HEK293 (cell line): ENCODE results near the gene LRCH4.

Experiments
- CTCF ChIA-PET: fragments of 350-600 bp; formaldehyde crosslinking; extraction: SDS; loops from one replicate; lab custom pipeline; 2021; ENCODE audit warnings: antibody characterized with exemption; lab: Yijun Ruan, JAX
- POLR2A ChIA-PET: fragments of 300-600 bp; formaldehyde crosslinking; extraction: SDS; loops from one replicate; lab custom pipeline; 2020; ENCODE audit warnings: antibody characterized with exemption, inconsistent platforms; lab: Yijun Ruan, JAX
- H3K27ac ChIP-seq: fragments of 200-500 bp; sonication (Bioruptor generic); 2 replicates; pipeline ENCODE4 v1.5.1; 2014; ENCODE audit warnings: low read depth, low read length, control low read depth, inconsistent platforms; ENCODE audit errors: extremely low read depth
- H3K36me3 ChIP-seq, 2 experiments: fragments of 200-500 bp in 1 of 2; sonication (Bioruptor generic) in 1 of 2; 1 replicate in 1 of 2; 2 replicates in 1 of 2; pipeline ENCODE4 v1.5.1; 2014 to 2017; ENCODE audit warnings: inconsistent platforms in 2 of 2, low read length in 2 of 2; ENCODE audit not compliant: control insufficient read depth in 2 of 2, insufficient read depth in 1 of 2
- H3K4me1 ChIP-seq: fragments of 200-500 bp; sonication (Bioruptor generic); 2 replicates; pipeline ENCODE4 v1.5.1; 2014; ENCODE audit warnings: mild to moderate bottlenecking, low read length, inconsistent platforms; ENCODE audit not compliant: control insufficient read depth, insufficient read depth
- H3K4me3 ChIP-seq: 2 replicates; pipeline ENCODE4 v1.5.1; 2011; ENCODE audit warnings: low read depth, mild to moderate bottlenecking, control low read depth, low read length, moderate library complexity
- H3K9me3 ChIP-seq: fragments of 200-500 bp; sonication (Bioruptor generic); 2 replicates; pipeline ENCODE4 v1.5.1; 2014; ENCODE audit warnings: low read depth, low read length, inconsistent platforms; ENCODE audit not compliant: control insufficient read depth, insufficient read depth
- KLF1 ChIP-seq: fragments of 450-650 bp; formaldehyde crosslinking; IDR thresholded peaks from 2 replicates; pipeline ENCODE4 v1.5.1; 2016; ENCODE audit warnings: missing biosample characterization, missing genetic modification characterization
- MYNN ChIP-seq: fragments of 450-650 bp; formaldehyde crosslinking; IDR thresholded peaks from 2 replicates; pipeline ENCODE4 v1.5.1; 2016; ENCODE audit warnings: missing biosample characterization, missing genetic modification characterization, borderline replicate concordance
- REPIN1 ChIP-seq: fragments of 450-650 bp; formaldehyde crosslinking; IDR thresholded peaks from 2 replicates; pipeline ENCODE4 v1.5.1; 2017; ENCODE audit warnings: missing biosample characterization, missing genetic modification characterization, low read depth
- TSHZ1 ChIP-seq: fragments of 450-650 bp; formaldehyde crosslinking; IDR thresholded peaks from 2 replicates; pipeline ENCODE4 v1.5.1; 2016; ENCODE audit warnings: missing biosample characterization, missing genetic modification characterization, borderline replicate concordance
- ZBTB17 ChIP-seq: fragments of 450-650 bp; formaldehyde crosslinking; IDR thresholded peaks from 2 replicates; pipeline ENCODE4 v1.5.1; 2016; ENCODE audit warnings: missing biosample characterization, missing genetic modification characterization
- ZBTB26 ChIP-seq: fragments of 450-650 bp; formaldehyde crosslinking; optimal IDR thresholded peaks from 2 replicates; pipeline ENCODE3; 2016; ENCODE audit warnings: missing biosample characterization, mild to moderate bottlenecking, missing genetic modification characterization
- ZBTB48 ChIP-seq: fragments of 450-650 bp; formaldehyde crosslinking; IDR thresholded peaks from 2 replicates; pipeline ENCODE4 v1.5.1; 2016; ENCODE audit warnings: missing biosample characterization, missing genetic modification characterization
- ZBTB8A ChIP-seq: fragments of 450-650 bp; formaldehyde crosslinking; IDR thresholded peaks from 2 replicates; pipeline ENCODE4 v1.5.1; 2016; ENCODE audit warnings: missing biosample characterization, missing genetic modification characterization
- ZFP37 ChIP-seq: fragments of 450-650 bp; formaldehyde crosslinking; IDR thresholded peaks from 2 replicates; pipeline ENCODE4 v1.5.1; 2016; ENCODE audit warnings: missing biosample characterization, missing genetic modification characterization
- ZNF114 ChIP-seq: fragments of 450-650 bp; formaldehyde crosslinking; IDR thresholded peaks from 2 replicates; pipeline ENCODE4 v1.5.0; 2017; ENCODE audit warnings: missing biosample characterization, missing genetic modification characterization
- ZNF140 ChIP-seq: fragments of 450-650 bp; formaldehyde crosslinking; IDR thresholded peaks from 2 replicates; pipeline ENCODE4 v1.5.1; 2016; ENCODE audit warnings: missing biosample characterization, missing genetic modification characterization
- ZNF239 ChIP-seq: fragments of 450-650 bp; formaldehyde crosslinking; IDR thresholded peaks from 2 replicates; pipeline ENCODE4 v1.5.1; 2016; ENCODE audit warnings: missing biosample characterization, missing genetic modification characterization
- ZNF366 ChIP-seq: fragments of 450-650 bp; formaldehyde crosslinking; conservative IDR thresholded peaks from 2 replicates; pipeline ENCODE4 v1.5.1; 2016; ENCODE audit warnings: missing biosample characterization, missing genetic modification characterization
- ZNF501 ChIP-seq: fragments of 450-650 bp; formaldehyde crosslinking; IDR thresholded peaks from 2 replicates; pipeline ENCODE4 v1.5.1; 2016; ENCODE audit warnings: missing biosample characterization, missing genetic modification characterization
- ZNF561 ChIP-seq: fragments of 450-650 bp; IDR thresholded peaks from 2 replicates; pipeline ENCODE4 v1.5.1; 2018; ENCODE audit warnings: missing biosample characterization, missing genetic modification characterization, borderline replicate concordance
- ZNF610 ChIP-seq: fragments of 450-650 bp; formaldehyde crosslinking; IDR thresholded peaks from 2 replicates; pipeline ENCODE4 v1.5.1; 2016; ENCODE audit warnings: missing biosample characterization, missing genetic modification characterization, borderline replicate concordance
- ZNF623 ChIP-seq: fragments of 450-650 bp; formaldehyde crosslinking; IDR thresholded peaks from 2 replicates; pipeline ENCODE4 v1.5.1; 2016; ENCODE audit warnings: missing biosample characterization, missing genetic modification characterization
- ZSCAN16 ChIP-seq: fragments of 450-650 bp; formaldehyde crosslinking; IDR thresholded peaks from 2 replicates; pipeline ENCODE4 v1.5.1; 2016; ENCODE audit warnings: missing biosample characterization, missing genetic modification characterization
- ZSCAN23 ChIP-seq: fragments of 450-650 bp; formaldehyde crosslinking; IDR thresholded peaks from 2 replicates; pipeline ENCODE4 v1.5.1; 2016; ENCODE audit warnings: missing biosample characterization, missing genetic modification characterization
- ZSCAN30 ChIP-seq: fragments of 450-650 bp; IDR thresholded peaks from 2 replicates; pipeline ENCODE4 v1.5.1; 2018; ENCODE audit warnings: missing biosample characterization, mild to moderate bottlenecking, missing genetic modification characterization, moderate library complexity
- ZXDB ChIP-seq: fragments of 450-650 bp; formaldehyde crosslinking; IDR thresholded peaks from 2 replicates; pipeline ENCODE4 v1.5.1; 2016; ENCODE audit warnings: missing biosample characterization, missing genetic modification characterization
- TF ChIP-seq, protein P1 (sequence below): fragments of 450-650 bp; formaldehyde crosslinking; IDR thresholded peaks from 2 replicates; pipeline ENCODE4 v1.5.1; 2016; ENCODE audit warnings: missing biosample characterization, missing genetic modification characterization
- TF ChIP-seq, protein P2 (sequence below): fragments of 450-650 bp; formaldehyde crosslinking; IDR thresholded peaks from 2 replicates; pipeline ENCODE4 v1.5.1; 2017; ENCODE audit warnings: missing biosample characterization, missing genetic modification characterization

The LRCH4 gene

DNA sequence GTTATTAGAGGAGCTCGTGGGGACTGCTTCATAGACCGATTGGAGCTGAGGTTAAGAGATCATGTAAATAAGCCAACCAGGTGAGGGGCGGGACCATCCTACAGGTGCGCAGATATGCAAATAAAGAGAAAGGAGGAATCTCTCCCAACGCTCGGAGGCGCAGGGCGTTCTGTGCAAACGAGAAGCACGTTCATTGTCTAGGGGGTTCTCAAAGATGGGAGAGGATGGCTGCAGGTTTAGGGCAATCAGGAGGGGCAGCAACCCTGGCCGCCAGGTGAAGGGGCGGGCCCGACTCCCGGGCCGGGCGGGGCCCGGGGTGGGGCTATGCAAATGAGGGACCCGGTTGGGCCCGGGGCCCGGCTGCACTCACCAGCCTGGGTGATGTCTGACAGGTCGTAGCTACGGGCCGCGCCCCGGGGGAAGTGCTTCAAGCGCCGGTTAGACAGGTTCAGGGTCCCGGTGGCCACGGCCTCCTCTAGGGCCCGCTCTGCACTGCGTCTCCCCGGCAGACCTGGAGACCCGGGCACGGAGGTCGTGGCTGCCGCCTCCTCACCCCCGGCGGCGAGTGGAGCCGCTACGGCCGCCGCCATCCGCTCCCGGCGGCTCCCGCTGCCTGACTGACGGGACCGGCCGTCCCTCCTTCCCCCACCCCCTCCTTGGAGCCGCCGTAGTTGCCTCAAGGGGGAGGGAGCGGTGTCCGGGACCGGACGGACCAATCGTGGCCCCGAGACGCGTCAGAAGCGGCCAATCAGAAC is at the start of gene LRCH4:
LRCH4 (minus strand) TSS at position 619 of the 755 bp plus-strand sequence; CDS start at position 590, 29 bp downstream.
- CTCF ChIA-PET = interaction anchor here (0.6 to 4.2 kb wide), 15 partner anchors 9 to 267 kb away, joined by 3 to 25 read pairs (median 5); partner anchors contain the start of genes AGFG2 and SLC12A9
- Histone ChIP-seq H3K27ac (peak within 1 kb of the TSS; percentile 73), H3K4me3 (peak within 1 kb of the TSS; percentile 90), H3K4me1 (peaks cover 12% of the 10 kb centered on the region), H3K9me3 (no peaks in the 10 kb centered on the region), H3K36me3 (peaks cover under 1 to 19% of the 10 kb centered on the region in 2 experiments; a peak in 2 of 3 replicates)
- POLR2A ChIA-PET = interaction anchor here (0.6 to 3.7 kb wide), 75 partner anchors 8 to 632 kb away, joined by 3 to 91 read pairs (median 5); partner anchors contain the start of genes ACTL6B, AGFG2, AP4M1 and GIGYF1
- TF ChIP-seq ZNF114 (tag by site-specific recombination) (no peak), MYNN (tag by site-specific recombination) (peak; percentile 20; the same call in 1 of the 2 replicates), ZFP37 (tag by site-specific recombination) (peak; percentile 78), ZBTB48 (no peak), ZBTB8A (0 out of 2 replicates have a peak, but pooled peaks have one; percentile 20), ZNF501 (tag by site-specific recombination) (peak; percentile 98), KLF1 (peak; percentile 82), TSHZ1 (tag by site-specific recombination) (peak; percentile 79; the same call in 1 of the 2 replicates), ZBTB26 (tag by site-specific recombination) (peak; percentile 74), REPIN1 (tag by site-specific recombination) (peak; percentile 90; the same call in 1 of the 2 replicates), ZNF239 (peak; percentile 69; the same call in 1 of the 2 replicates), ZSCAN30 (tag by site-specific recombination) (peak; percentile 92), ZNF140 (tag by site-specific recombination) (no peak), ZNF610 (tag by site-specific recombination) (peak; percentile 92; the same call in 1 of the 2 replicates), ZBTB17 (tag by site-specific recombination) (peak; percentile 79), ZSCAN16 (tag by site-specific recombination) (0 out of 2 replicates have a peak, but pooled peaks have one; percentile 58), ZNF561 (tag by site-specific recombination) (no peak; the same call in 1 of the 2 replicates), ZNF366 (tag by site-specific recombination) (peak; percentile 73), ZNF623 (tag by site-specific recombination) (peak; percentile 11; the same call in 1 of the 2 replicates), ZXDB (tag by site-specific recombination) (peak; percentile 3), ZSCAN23 (tag by site-specific recombination) (peak; percentile 80; the same call in 1 of the 2 replicates)
- TF ChIP-seq, protein P1, sequence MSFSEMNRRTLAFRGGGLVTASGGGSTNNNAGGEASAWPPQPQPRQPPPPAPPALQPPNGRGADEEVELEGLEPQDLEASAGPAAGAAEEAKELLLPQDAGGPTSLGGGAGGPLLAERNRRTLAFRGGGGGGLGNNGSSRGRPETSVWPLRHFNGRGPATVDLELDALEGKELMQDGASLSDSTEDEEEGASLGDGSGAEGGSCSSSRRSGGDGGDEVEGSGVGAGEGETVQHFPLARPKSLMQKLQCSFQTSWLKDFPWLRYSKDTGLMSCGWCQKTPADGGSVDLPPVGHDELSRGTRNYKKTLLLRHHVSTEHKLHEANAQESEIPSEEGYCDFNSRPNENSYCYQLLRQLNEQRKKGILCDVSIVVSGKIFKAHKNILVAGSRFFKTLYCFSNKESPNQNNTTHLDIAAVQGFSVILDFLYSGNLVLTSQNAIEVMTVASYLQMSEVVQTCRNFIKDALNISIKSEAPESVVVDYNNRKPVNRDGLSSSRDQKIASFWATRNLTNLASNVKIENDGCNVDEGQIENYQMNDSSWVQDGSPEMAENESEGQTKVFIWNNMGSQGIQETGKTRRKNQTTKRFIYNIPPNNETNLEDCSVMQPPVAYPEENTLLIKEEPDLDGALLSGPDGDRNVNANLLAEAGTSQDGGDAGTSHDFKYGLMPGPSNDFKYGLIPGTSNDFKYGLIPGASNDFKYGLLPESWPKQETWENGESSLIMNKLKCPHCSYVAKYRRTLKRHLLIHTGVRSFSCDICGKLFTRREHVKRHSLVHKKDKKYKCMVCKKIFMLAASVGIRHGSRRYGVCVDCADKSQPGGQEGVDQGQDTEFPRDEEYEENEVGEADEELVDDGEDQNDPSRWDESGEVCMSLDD (tag by site-specific recombination) = peak; percentile 60; the same call in 1 of the 2 replicates
- TF ChIP-seq, protein P2, sequence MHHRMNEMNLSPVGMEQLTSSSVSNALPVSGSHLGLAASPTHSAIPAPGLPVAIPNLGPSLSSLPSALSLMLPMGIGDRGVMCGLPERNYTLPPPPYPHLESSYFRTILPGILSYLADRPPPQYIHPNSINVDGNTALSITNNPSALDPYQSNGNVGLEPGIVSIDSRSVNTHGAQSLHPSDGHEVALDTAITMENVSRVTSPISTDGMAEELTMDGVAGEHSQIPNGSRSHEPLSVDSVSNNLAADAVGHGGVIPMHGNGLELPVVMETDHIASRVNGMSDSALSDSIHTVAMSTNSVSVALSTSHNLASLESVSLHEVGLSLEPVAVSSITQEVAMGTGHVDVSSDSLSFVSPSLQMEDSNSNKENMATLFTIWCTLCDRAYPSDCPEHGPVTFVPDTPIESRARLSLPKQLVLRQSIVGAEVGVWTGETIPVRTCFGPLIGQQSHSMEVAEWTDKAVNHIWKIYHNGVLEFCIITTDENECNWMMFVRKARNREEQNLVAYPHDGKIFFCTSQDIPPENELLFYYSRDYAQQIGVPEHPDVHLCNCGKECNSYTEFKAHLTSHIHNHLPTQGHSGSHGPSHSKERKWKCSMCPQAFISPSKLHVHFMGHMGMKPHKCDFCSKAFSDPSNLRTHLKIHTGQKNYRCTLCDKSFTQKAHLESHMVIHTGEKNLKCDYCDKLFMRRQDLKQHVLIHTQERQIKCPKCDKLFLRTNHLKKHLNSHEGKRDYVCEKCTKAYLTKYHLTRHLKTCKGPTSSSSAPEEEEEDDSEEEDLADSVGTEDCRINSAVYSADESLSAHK = peak; percentile 65
